ENCODE measurements around the gene GREM2.

GREM2 gene

GRCh38 chr1:240555524-240555923, 56.4 kb downstream of the GREM2 start:
- H3K4me2 ChIP-seq (ENCODE audit: low read depth, low read length, poor library complexity, severe bottlenecking) = no peak overlapping the region
- no peaks in the 10 kb centered on the region for H3K79me2 ChIP-seq (ENCODE audit: insufficient read depth, low read length)

DNA sequence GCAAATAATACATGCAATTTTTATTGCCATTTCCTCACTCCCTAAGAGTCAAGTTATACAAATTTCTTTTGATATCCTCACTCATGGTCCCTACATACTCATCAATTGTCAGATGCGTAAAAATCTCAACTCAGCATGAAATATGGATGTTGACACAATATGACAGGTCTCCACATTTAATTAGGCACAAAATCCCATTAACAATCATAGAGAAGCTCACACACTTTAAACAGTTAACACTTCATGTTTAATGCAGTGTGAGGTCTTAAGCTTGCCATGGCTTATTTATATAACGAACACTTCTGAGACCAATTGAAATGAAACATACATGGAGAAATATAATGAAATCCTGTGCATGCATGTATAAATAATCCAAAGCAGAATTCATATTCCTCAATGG, 58.6 kb downstream of the GREM2 start:
- no peaks in the 10 kb centered on the region for H3F3A ChIP-seq (ENCODE audit: low read depth)
- no peaks in the 10 kb centered on the region for H3K36me3 ChIP-seq (ENCODE audit: insufficient read depth, low read length)
- no peaks in the 10 kb centered on the region for H4K20me1 ChIP-seq (ENCODE audit: insufficient read depth, low read length, poor library complexity, severe bottlenecking)
- TF ChIP-seq, protein P1, sequence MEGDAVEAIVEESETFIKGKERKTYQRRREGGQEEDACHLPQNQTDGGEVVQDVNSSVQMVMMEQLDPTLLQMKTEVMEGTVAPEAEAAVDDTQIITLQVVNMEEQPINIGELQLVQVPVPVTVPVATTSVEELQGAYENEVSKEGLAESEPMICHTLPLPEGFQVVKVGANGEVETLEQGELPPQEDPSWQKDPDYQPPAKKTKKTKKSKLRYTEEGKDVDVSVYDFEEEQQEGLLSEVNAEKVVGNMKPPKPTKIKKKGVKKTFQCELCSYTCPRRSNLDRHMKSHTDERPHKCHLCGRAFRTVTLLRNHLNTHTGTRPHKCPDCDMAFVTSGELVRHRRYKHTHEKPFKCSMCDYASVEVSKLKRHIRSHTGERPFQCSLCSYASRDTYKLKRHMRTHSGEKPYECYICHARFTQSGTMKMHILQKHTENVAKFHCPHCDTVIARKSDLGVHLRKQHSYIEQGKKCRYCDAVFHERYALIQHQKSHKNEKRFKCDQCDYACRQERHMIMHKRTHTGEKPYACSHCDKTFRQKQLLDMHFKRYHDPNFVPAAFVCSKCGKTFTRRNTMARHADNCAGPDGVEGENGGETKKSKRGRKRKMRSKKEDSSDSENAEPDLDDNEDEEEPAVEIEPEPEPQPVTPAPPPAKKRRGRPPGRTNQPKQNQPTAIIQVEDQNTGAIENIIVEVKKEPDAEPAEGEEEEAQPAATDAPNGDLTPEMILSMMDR (conservative IDR thresholded peaks at IDR 0.05; ENCODE audit: low read length) = no peak
- TF ChIP-seq EZH2phosphoT487 (IDR thresholded peaks at IDR 0.05; ENCODE audit: borderline replicate concordance) = no peak
- H3K4me2 ChIP-seq (ENCODE audit: low read depth, low read length, poor library complexity, severe bottlenecking) = no peak overlapping the region
- H3K27me3 ChIP-seq (ENCODE audit: insufficient read depth, low read length, poor library complexity, severe bottlenecking) = no peaks in the 10 kb centered on the region
- H3K4me3 ChIP-seq (ENCODE audit: low read length, poor library complexity, severe bottlenecking) = no peak overlapping the region
- H3K9me2 ChIP-seq (replicated peaks; ENCODE audit: low read depth, low read length) = no peaks in the 10 kb centered on the region
- H3K9me3 ChIP-seq (ENCODE audit: insufficient read depth, low read depth, low read length) = no peaks in the 10 kb centered on the region; the same call in 1 of the 2 replicates
- H2AFZ ChIP-seq (ENCODE audit: low read length) = no peak overlapping the region
- no peaks in the 10 kb centered on the region for H3K4me1 ChIP-seq (ENCODE audit: insufficient read depth, low read length, poor library complexity, severe bottlenecking)
- no peak overlapping the region for H3K9ac ChIP-seq (ENCODE audit: low read depth, low read length, poor library complexity, severe bottlenecking)
- no peaks in the 10 kb centered on the region for H3K79me2 ChIP-seq (ENCODE audit: insufficient read depth, low read length)

More at GRCh38 chr1:240555524-240555923, 56.4 kb downstream of the GREM2 start:
- Histone ChIP-seq H4K20me1 (ENCODE audit: insufficient read depth, low read length, poor library complexity, severe bottlenecking) (no peaks in the 10 kb centered on the region), H3K27me3 (ENCODE audit: insufficient read depth, low read length, poor library complexity, severe bottlenecking) (no peaks in the 10 kb centered on the region), H3K4me1 (ENCODE audit: insufficient read depth, low read length, poor library complexity, severe bottlenecking) (no peaks in the 10 kb centered on the region), H3K9ac (ENCODE audit: low read depth, low read length, poor library complexity, severe bottlenecking) (no peak overlapping the region), H3K9me2 (replicated peaks; ENCODE audit: low read depth, low read length) (no peaks in the 10 kb centered on the region), H3K36me3 (ENCODE audit: insufficient read depth, low read length) (no peaks in the 10 kb centered on the region), H2AFZ (ENCODE audit: low read length) (no peak overlapping the region), H3F3A (ENCODE audit: low read depth) (no peaks in the 10 kb centered on the region), H3K4me3 (ENCODE audit: low read length, poor library complexity, severe bottlenecking) (no peak overlapping the region), H3K9me3 (ENCODE audit: insufficient read depth, low read depth, low read length) (no peaks in the 10 kb centered on the region; the same call in 1 of the 2 replicates)
- TF ChIP-seq, protein P1 (conservative IDR thresholded peaks at IDR 0.05; ENCODE audit: low read length) = no peak
- TF ChIP-seq EZH2phosphoT487 (IDR thresholded peaks at IDR 0.05; ENCODE audit: borderline replicate concordance) = no peak

GRCh38 chr1:240539769-240540414, 72.1 kb downstream of the GREM2 start:
- Histone ChIP-seq H4K20me1 (ENCODE audit: insufficient read depth, low read length, poor library complexity, severe bottlenecking) (no peaks in the 10 kb centered on the region), H3K27me3 (ENCODE audit: insufficient read depth, low read length, poor library complexity, severe bottlenecking) (no peaks in the 10 kb centered on the region), H3K79me2 (ENCODE audit: insufficient read depth, low read length) (no peaks in the 10 kb centered on the region), H2AFZ (ENCODE audit: low read length) (no peak overlapping the region), H3K36me3 (ENCODE audit: insufficient read depth, low read length) (no peaks in the 10 kb centered on the region), H3K9me3 (ENCODE audit: insufficient read depth, low read depth, low read length) (peaks cover under 1% of the 10 kb centered on the region; the same call in 1 of the 2 replicates), H3K4me2 (ENCODE audit: low read depth, low read length, poor library complexity, severe bottlenecking) (no peak overlapping the region), H3K4me3 (ENCODE audit: low read length, poor library complexity, severe bottlenecking) (no peak overlapping the region), H3F3A (ENCODE audit: low read depth) (no peaks in the 10 kb centered on the region), H3K4me1 (ENCODE audit: insufficient read depth, low read length, poor library complexity, severe bottlenecking) (no peaks in the 10 kb centered on the region), H3K9me2 (replicated peaks; ENCODE audit: low read depth, low read length) (no peaks in the 10 kb centered on the region), H3K9ac (ENCODE audit: low read depth, low read length, poor library complexity, severe bottlenecking) (no peak overlapping the region)
- TF ChIP-seq EZH2phosphoT487 (IDR thresholded peaks at IDR 0.05; ENCODE audit: borderline replicate concordance) = no peak
- TF ChIP-seq, protein P1 (conservative IDR thresholded peaks at IDR 0.05; ENCODE audit: low read length) = no peak

Data from Loucy (cell line).